Stimulated activated effector memory CD8-positive, alpha-beta T cell treated with anti-CD3 and anti-CD28 coated beads, Interleukin-12 subunit alpha, Interleukin-12 subunit beta, amount 100 ng/mL, for 72 hours (primary cell): ENCODE measurements around the gene IGSF9B.

Source experiments
- ATAC-seq: fragments of 150-1000 bp; cut with Tn5 transposase; 2 replicates; pipeline ENCODE4 v1.10.0; 2021
- DNase-seq, 2 donors: peaks; one replicate each; pipeline ENCODE4 v3.0.0; 2021 to 2022; ENCODE audit warnings: low spot score in 2 of 2
- H3K27ac Mint-ChIP-seq: one replicate; pipeline ENCODE4 v1.8.0; 2022; ENCODE audit warnings: mild to moderate bottlenecking, mixed read lengths
- H3K36me3 Mint-ChIP-seq: one replicate; pipeline ENCODE4 v1.8.0; 2022; ENCODE audit warnings: mild to moderate bottlenecking, mixed read lengths
- H3K4me1 Mint-ChIP-seq: one replicate; pipeline ENCODE4 v1.8.0; 2022; ENCODE audit warnings: mixed read lengths
- H3K4me3 Mint-ChIP-seq: one replicate; pipeline ENCODE4 v1.8.0; 2022; ENCODE audit warnings: mild to moderate bottlenecking, mixed read lengths
- H3K9me3 Mint-ChIP-seq: one replicate; pipeline ENCODE4 v1.8.0; 2022; ENCODE audit warnings: mixed read lengths

Gene IGSF9B

DNA sequence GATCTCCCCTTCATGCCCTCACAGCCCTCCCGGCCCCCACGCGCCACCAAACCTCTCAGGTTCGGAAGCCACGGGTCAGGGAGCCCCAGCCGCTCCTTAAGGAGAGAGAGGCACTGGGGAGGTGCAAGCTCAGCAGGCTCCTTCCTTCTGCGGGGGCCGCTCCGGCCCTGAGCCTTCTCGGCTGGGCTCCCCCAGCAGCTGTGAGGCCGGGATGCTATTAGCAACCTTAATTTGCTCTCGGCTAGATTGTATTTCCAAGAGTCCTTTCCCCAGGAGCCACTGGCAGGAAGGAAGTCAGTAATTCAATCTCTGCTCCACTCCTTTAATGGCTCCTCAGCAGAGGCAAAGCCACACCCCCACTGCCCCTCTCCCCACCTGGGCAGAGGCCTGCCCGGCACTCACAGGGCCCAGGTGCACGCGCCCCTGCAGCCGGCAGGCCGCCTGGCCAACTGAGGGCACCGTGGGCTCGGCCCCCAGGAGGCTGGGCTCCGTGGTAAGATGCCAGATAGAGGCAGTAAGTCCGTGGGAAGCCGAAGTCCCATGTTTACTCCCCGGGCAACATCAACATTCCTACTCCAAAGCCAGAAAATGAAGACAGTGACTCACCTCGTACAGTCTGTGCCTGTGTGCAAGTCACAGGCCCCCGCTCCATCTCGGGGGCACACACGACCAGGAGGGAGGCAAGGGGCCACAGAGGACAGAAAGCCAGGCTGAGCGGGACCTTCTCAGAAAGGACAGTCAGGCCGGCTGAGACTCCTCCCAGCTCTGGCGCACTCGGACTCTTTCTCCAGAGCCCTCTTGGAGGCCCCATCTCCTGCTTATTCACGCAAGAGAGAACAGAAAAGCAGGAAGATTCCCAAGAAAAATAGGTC is 5.2 kb downstream of the IGSF9B start:
- DNase-seq (no peak), ATAC-seq (no peak)
- no peak overlapping the region for H3K4me3 Mint-ChIP-seq
- H3K27ac Mint-ChIP-seq: no peak overlapping the region
- H3K4me1 Mint-ChIP-seq: peaks cover 60% of the 10 kb centered on the region
- H3K9me3 Mint-ChIP-seq: no peaks in the 10 kb centered on the region
- peaks cover 11% of the 10 kb centered on the region for H3K36me3 Mint-ChIP-seq

DNA sequence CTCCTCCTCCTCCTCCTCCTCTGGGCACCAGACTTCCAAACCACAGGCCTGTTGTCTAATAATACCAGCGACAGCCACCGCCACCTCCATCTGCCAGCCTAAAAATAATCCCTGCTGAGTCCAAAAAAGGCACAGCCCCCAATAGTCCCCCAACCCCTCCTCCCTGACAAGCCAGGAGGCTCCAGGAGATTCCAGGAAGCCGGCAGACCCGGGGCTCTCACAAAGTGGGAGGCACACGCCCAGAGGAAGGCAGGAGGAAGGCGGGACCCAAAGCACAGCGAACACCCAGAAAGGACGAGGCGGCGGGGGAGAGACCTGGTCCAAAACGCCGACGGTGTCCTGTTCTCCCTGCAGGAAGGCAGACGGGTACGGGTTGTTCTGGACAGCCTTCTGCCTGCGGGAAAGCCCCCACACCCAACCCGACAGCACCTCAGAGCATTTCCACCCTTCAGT is 5.9 kb downstream of the IGSF9B start:
- H3K27ac Mint-ChIP-seq: no peak overlapping the region
- ATAC-seq: no peak
- no peak for DNase-seq
- H3K36me3 Mint-ChIP-seq: peaks cover 16% of the 10 kb centered on the region
- H3K9me3 Mint-ChIP-seq: no peaks in the 10 kb centered on the region
- peaks cover 64% of the 10 kb centered on the region for H3K4me1 Mint-ChIP-seq
- H3K4me3 Mint-ChIP-seq: no peak overlapping the region

DNA sequence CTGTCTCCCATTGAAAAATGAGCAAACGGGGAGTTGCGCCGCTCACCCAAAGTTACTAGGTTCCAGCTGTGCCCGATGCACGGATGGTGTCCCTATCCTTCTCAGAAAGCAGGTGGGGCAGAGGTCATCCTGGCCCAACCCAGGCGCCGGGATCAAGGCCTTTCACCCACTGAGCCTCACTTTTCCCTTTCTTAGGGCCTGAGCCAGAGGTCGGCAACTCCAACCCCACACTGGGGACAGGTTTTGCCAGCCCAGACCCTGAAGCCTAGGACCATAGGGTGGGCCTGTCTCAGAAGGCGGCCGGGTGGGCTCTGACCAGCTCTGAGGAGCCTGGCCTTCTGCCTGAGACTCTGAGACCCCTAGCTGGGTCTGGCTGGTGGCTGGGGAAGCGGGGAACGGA is 6.3 kb downstream of the IGSF9B start:
- Mint-ChIP-seq H3K36me3 (peaks cover 19% of the 10 kb centered on the region), H3K9me3 (no peaks in the 10 kb centered on the region), H3K4me3 (no peak overlapping the region), H3K4me1 (peaks cover 68% of the 10 kb centered on the region), H3K27ac (no peak overlapping the region)
- DNase-seq: no peak
- no peak for ATAC-seq

DNA sequence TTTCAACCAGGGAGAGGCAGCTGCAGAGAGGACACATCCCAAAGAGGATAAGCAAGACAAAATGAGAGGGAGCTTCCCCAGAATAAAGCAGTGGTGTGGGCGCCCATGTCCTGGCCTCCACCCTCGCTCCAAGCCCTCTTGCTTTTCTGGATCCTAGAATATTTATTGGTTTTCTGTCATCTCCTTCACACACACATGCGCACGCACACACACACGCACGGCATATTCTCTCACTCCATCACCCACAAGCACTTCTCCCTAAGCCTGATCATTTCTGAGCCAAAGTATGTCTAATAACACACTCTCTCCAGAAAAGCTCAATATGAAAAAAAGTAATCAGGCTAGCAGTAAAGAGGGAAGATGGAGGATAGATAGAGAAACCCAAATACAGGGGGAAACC is 7.6 kb downstream of the IGSF9B start:
- Mint-ChIP-seq H3K4me1 (peaks cover 69% of the 10 kb centered on the region), H3K27ac (no peak overlapping the region), H3K9me3 (no peaks in the 10 kb centered on the region), H3K4me3 (no peak overlapping the region), H3K36me3 (peaks cover 32% of the 10 kb centered on the region)
- DNase-seq: no peak
- no peak for ATAC-seq

DNA sequence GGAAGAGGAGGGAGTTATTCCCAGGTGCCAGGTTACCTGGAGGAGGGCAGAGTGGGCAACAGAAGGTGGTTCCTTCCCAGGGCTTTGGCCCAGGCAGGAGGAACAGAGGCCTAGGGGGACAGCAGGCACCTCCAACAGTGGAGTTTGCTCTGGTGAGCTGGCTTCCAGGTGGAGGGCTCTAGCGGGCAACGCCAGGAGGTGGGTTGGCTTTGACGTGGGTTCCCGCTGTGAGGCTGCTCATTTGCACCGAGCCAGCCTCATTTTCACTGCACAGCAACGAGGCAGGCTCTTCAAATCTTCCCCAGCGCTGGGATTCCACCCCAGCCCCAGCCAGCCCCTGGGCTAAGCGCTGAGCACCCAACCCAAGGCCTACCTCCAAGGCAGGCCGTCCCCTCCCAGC is 8.1 kb downstream of the IGSF9B start:
- ATAC-seq (no peak), DNase-seq (no peak)
- Mint-ChIP-seq H3K36me3 (peaks cover 36% of the 10 kb centered on the region), H3K4me3 (peak overlapping the region; percentile 72), H3K27ac (no peak overlapping the region), H3K9me3 (no peaks in the 10 kb centered on the region), H3K4me1 (peaks cover 66% of the 10 kb centered on the region)

DNA sequence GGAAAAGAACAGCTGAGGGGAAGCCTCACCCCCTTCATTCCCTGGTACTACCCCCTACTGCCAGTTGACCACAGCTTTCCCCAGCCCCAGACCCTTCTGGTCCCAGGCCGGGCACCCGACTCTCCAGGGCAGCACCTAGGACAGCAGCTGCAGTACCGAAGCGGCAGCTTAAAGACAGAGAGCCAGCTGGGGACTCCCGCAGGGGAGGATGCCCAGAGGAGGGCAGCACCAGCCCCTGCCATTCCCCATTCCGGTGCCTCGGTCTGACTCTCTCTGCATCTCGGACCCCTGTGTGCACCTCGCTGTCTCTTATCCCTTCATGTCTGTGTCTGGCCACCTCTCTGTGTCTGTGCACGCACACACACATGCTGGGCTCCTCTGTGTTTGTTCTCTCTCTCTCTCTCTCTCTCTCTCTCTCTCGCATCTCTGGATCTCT is 9.4 kb downstream of the IGSF9B start:
- peaks cover 50% of the 10 kb centered on the region for H3K36me3 Mint-ChIP-seq

DNA sequence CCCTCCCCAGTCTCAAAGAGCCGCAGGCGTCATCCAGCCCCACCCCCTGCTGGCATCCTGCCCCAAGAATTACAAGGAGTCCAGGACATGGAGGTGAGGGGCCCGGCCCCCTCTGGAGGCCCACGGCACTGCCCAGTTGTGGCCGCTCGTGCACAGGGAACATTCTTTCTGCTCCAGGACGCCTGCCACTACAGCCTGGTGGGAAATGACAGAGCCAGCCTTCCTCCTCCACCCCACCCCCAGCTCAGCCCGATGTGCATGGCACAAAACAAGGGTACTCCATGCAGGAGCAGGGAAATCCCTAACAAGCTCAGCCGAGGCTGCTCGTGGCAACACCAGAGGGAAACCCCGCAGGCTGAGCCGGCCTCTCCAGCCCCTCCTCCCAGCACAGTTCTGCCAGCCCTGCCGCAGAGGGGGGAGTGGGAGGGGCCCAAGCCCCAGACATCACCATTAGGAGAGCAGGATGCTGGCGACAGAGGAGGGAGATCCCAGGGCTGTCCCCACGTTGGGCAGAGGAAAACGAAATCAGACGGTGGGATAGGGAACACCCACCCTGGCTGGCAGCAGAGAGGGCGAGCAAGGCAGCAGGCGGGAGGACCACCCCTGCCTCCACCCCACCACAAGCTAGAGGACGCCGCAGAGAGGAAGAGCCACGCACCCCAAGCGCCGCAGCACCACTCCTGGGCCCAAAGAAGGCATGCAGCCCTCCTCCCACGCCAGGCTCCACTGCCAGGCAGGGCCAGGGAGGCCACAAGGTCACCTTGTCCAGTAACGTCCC is 10.0 kb downstream of the IGSF9B start:
- Mint-ChIP-seq H3K36me3 (peaks cover 56% of the 10 kb centered on the region), H3K27ac (peak overlapping the region; percentile 72), H3K4me3 (peak overlapping the region; percentile 72), H3K9me3 (no peaks in the 10 kb centered on the region), H3K4me1 (peaks cover 62% of the 10 kb centered on the region)
- no peak for ATAC-seq
- no peak for DNase-seq

More for the DNA sequence above, 9.4 kb downstream of the IGSF9B start:
- Mint-ChIP-seq H3K4me1 (peaks cover 64% of the 10 kb centered on the region), H3K27ac (peak overlapping the region; percentile 13), H3K9me3 (no peaks in the 10 kb centered on the region), H3K4me3 (peak overlapping the region; percentile 72)
- DNase-seq (peak; percentile 45 to 79), ATAC-seq (peak; percentile 53)

DNA sequence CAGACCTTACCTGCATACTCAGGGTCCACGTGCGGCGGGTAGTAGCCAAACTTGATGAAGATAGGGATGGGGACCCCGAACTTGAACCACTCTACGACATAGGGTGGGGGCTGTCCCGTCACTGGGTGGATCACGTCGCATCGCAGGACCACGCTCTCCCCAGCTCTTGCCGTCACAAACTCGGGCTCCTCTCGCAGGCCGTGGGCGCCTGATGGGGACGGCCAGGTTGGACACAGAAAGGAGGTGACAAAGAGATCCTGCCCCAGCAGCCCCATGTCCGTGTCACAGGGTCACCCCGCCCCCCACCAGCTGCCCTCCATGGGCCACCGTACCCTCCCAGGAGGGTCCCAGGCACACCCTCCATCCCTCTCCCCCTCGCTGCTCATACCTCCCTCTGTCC is 10.7 kb downstream of the IGSF9B start:
- ATAC-seq (no peak), DNase-seq (no peak)
- Mint-ChIP-seq H3K4me3 (peak overlapping the region; percentile 72), H3K27ac (peak overlapping the region; percentile 72), H3K36me3 (peaks cover 61% of the 10 kb centered on the region), H3K4me1 (peaks cover 62% of the 10 kb centered on the region), H3K9me3 (no peaks in the 10 kb centered on the region)

DNA sequence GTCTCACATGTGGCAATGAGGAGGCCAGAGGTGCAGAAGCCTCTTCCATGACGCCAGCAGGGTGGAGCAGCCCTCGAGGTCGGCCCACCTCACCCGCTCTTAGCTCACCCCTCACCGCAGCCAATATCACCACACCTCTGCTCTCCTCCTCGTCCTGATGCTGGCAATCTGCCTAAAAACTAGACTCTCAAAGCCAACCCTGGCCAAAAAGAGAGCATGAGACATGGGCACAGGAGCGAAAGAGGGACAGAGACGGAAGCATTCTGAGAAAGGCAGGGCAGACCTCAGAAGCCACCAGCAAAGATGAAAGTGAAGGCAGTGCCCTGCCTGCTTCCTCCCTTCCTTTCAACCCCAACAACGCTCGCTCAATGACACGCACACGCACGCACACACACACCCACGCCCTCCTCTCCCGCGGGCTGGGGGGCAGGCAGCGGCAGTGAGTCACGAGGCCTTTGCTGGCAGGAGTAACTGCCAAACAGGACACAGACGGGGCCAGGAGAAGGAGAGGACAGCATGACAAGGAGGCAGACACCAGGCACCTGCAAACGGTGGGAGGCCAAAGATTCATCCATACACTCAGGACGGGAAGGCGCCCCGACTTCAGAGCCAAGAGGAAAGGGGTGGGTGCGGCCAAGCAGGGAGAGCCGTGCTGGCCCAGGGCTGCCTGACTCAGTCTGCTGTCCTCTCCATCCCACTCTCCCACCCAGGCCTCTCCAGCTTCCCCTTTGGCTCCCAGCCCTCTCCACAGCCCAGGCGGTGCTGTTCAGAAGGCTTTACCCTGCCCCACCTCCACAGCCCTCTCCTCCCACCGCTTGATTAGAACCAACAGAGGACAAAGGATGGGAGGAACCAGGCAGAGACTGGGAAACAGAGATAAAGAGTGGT is 11.4 kb downstream of the IGSF9B start:
- peak; percentile 89 for ATAC-seq
- peak overlapping the region; percentile 77 for H3K27ac Mint-ChIP-seq
- peaks cover 61% of the 10 kb centered on the region for H3K36me3 Mint-ChIP-seq
- H3K4me1 Mint-ChIP-seq: peaks cover 63% of the 10 kb centered on the region
- no peaks in the 10 kb centered on the region for H3K9me3 Mint-ChIP-seq
- peak; percentile 57 to 85 for DNase-seq
- H3K4me3 Mint-ChIP-seq: peak overlapping the region; percentile 72

DNA sequence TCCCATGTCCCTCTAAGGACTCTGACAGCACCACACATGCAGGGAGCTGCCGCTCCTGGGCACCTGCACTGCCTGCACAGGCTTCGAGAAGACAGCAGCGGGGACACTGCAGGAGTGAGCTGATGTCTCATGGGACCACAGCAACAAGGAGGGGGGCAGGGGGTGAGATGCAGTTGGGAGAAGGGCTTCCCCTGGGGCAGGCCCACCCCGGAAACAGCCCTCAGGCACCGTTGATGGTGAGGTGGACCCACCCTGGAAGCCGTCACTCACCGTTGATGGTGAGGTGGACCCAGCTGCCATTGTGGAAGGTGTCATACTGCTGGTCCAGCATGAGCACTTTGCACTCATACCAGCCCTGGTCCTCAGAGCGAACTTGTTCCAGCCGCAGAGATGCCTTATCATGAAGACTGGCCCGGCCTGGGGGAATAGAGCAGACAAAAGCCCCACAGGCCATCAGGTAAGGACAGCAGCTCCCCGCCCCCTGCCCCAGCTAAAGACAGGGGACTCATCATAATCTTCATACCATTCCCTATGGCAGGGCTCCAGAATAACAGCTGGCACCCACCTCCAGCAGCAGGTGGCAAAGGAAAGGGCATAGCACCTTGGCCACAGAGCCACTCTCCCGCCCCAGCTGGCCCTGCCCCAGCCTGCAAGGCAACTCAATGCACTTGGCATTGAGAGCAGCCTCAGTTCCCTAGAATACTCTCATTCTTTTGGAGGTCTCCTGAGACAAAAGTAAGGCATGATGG is 12.6 kb downstream of the IGSF9B start:
- no peaks in the 10 kb centered on the region for H3K9me3 Mint-ChIP-seq
- H3K36me3 Mint-ChIP-seq: peaks cover 70% of the 10 kb centered on the region
- peaks cover 68% of the 10 kb centered on the region for H3K4me1 Mint-ChIP-seq
- H3K27ac Mint-ChIP-seq: peak overlapping the region; percentile 77
- peak overlapping the region; percentile 72 for H3K4me3 Mint-ChIP-seq
- DNase-seq (no peak), ATAC-seq (no peak)

DNA sequence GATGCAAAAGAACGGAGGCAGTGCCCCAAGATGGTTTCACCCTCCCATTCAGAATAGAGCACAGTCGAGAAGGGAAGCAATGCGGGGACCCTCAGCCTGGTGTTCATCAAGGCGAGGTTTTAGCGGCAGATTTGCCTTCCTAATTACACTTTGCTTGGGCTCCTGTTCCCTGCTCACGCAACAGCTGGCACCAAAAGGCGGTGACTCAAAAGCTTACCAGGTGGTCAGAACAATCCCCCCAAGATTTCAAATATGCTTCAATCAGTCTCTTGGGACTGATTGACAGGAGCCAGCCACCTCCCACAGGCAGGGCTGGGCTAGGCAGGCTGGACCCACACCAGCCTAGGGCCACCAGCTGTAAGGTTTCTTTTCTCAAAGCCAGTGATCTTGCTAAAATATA is 14.2 kb downstream of the IGSF9B start:
- H3K4me1 Mint-ChIP-seq: peaks cover 56% of the 10 kb centered on the region
- ATAC-seq: no peak
- no peak overlapping the region for H3K4me3 Mint-ChIP-seq
- DNase-seq: no peak
- peaks cover 75% of the 10 kb centered on the region for H3K36me3 Mint-ChIP-seq
- H3K9me3 Mint-ChIP-seq: no peaks in the 10 kb centered on the region
- H3K27ac Mint-ChIP-seq: no peak overlapping the region

DNA sequence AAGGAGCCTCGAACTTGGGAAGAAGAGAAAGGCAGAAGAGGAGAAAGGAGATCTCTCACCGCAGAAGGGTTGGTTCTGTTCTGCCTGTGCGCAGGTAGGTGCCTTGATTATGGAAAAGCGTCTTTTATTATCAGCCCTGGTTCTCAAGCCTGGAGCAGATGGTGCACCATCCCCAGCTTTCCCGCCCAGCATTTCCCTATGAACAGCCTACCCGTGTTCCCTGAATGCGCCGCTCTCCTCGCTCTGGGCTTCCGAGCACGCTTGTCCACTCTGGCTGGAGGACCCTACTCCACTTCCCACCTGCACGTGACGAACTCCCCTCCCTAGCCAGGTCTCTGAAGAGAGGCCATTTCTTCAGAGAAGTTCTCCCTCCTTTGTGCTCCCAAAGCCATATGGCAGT is 15.2 kb downstream of the IGSF9B start:
- Mint-ChIP-seq H3K9me3 (no peaks in the 10 kb centered on the region), H3K4me1 (peaks cover 46% of the 10 kb centered on the region), H3K4me3 (no peak overlapping the region), H3K27ac (no peak overlapping the region), H3K36me3 (peaks cover 75% of the 10 kb centered on the region)
- DNase-seq: no peak
- ATAC-seq: no peak

DNA sequence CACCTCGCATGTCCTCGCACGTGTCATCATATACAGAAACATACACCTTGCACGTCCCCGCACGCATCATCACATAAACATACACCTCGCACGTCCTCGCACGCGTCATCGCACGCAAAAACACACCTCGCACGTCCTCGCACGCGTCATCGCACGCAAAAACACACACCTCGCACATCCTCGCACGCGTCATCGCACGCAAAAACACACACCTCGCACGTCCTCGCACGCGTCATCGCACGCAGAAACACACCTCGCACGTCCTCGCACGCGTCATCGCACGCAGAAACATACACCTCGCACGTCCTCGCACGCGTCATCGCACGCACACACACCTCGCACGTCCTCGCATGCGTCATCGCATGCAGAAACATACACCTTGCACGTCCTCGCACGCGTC is 16.7 kb downstream of the IGSF9B start:
- Mint-ChIP-seq H3K9me3 (no peaks in the 10 kb centered on the region), H3K4me3 (no peak overlapping the region), H3K36me3 (peaks cover 77% of the 10 kb centered on the region), H3K27ac (no peak overlapping the region), H3K4me1 (peaks cover 33% of the 10 kb centered on the region)
- ATAC-seq (no peak), DNase-seq (no peak)

DNA sequence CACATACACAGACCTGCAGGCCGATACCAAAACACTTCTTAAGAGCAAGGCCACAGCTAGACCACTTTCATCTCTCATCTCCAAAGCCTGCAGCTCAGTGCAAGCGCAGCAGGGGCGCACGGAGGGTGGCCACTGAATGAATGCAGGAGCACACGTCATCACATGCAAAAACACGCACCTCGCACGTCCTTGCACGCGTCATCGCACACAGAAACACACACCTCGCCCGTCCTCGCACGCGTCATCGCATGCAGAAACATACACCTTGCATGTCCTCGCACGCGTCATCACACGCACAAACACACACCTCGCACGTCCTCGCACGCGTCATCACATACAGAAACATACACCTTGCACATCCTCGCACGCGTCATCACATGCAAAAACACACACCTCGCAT is 17.2 kb downstream of the IGSF9B start:
- peaks cover 33% of the 10 kb centered on the region for H3K4me1 Mint-ChIP-seq
- ATAC-seq: no peak
- H3K4me3 Mint-ChIP-seq: no peak overlapping the region
- peaks cover 77% of the 10 kb centered on the region for H3K36me3 Mint-ChIP-seq
- DNase-seq: no peak
- H3K9me3 Mint-ChIP-seq: no peaks in the 10 kb centered on the region
- H3K27ac Mint-ChIP-seq: no peak overlapping the region
